GM18858 (cell line): Measurements from ENCODE around the gene ELOVL7.
A peak's percentile ranks its signal among the peaks of the same experiment; 100 is the strongest.
"Not testable (repeated sequence)": the region's sequence is repeated elsewhere in the genome, so short reads cannot be mapped to it uniquely, and the experiment has no call there.

Source experiments
- ATAC-seq: cut with Tn5 transposase; IDR thresholded peaks from one replicate; pipeline ENCODE4 v1.9.1; 2021; ENCODE audit not compliant: unreplicated experiment

The ELOVL7 gene

GRCh38 chr5:60833520-60833919, 10.5 kb downstream of the ELOVL7 start:
- ATAC-seq: no peak

- peak; percentile 35 for ATAC-seq
Observed at GRCh38 chr5:60830581-60831127, 13.4 kb downstream of the ELOVL7 start.

GRCh38 chr5:60829490-60830266, 14.4 kb downstream of the ELOVL7 start:
- no peak for ATAC-seq

DNA sequence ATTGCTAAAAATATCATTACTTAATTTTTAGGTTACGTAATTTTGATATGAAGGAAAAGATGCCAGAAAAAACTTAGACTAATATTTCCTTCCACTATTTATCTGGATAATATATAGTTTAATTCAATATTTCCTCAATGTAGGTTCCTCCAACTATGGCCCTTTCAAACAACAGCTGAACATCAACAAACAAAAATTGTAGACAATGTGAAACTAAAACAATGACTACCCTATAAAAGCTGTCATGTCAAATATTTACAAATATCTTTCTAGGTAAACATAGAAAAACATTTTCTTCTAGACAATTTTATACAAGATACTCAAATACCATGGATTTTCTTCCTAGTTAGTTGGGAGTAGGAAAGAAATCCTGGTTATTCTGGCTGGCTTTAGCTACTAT, 16.9 kb downstream of the ELOVL7 start:
- no peak for ATAC-seq

GRCh38 chr5:60826653-60827052, 17.4 kb downstream of the ELOVL7 start:
- peak; percentile 92 for ATAC-seq

GRCh38 chr5:60823574-60823973, 20.5 kb downstream of the ELOVL7 start:
- no peak for ATAC-seq

GRCh38 chr5:60822285-60822556, 21.8 kb downstream of the ELOVL7 start:
- ATAC-seq: peak; percentile 31

DNA sequence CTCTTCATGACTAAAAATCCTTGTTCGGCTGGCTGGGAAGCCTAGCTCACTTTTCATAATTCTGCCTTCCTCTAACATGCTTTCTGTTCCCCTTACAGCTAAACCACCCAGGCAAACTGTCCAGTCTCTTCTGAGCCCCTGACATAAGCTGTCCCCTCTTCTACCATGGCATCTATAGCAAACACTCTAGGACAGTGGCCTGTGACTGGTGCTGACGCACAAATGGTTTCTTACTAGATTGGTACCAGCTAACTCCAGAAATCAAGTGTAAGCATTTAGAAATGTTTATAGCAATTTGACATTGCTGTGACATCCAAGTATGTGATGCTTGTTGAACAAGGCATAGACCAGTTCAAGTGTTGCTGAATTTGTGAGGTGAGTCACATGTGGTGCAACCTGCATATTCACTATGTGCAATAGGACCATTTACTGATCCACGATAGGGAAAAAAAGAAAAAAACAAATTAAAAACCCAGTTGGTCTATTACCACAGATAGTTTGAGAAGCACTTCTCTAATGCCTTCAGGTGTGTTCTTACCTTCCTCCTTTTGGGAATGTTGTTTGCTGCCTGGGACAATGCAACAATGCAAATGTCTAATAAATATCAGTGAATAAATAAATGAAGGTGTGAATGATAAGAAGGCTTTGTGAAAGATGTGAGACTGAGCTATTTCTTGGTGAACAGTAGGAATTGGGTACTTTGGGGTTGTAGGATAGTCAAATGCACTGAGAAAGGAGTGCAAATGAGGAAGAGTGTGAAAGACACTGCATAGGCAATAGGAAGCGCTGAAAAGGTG, 22.4 kb downstream of the ELOVL7 start:
- ATAC-seq: no peak

- no peak for ATAC-seq
Observed at GRCh38 chr5:60820593-60821487, 23.2 kb downstream of the ELOVL7 start.

GRCh38 chr5:60816138-60816537, 27.9 kb downstream of the ELOVL7 start:
- ATAC-seq: not testable (repeated sequence)

DNA sequence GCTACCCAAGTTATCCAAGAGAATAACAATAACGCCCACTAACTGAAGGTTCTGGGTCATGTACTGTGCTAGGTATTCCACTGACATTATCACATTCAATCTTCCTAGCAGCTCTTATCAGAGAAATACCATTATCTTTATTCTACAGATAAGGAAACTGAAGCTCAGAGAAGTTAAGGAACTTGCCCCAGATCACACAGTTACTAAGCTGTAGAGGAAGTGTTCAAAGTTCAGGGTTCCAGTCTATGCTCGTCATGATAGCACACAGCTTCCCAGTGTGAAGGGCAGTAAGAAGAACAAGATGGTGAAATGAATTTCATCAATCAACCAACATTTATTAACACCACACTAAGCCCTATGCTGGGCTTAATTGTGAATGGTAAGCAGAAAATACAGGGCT, 29.6 kb downstream of the ELOVL7 start:
- ATAC-seq: no peak

DNA sequence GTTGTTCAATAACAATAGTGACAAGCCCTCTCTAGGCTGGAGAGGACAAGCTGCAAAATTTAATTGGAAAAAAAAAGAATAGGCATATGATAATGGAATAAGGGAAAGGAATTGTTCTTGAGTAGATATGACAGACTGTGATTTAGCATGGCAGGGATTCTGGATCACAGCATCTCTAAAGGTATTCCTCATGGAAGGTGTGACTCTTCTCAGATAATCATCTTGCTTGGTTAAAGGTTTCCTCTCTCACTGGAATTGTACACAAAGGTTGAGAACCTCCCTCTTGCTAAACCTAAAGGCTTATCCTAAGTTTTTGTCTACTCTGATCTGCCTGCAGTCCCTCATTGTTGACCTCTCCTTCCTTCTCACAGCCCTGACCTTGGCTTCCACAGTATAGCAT, 31.6 kb downstream of the ELOVL7 start:
- no peak for ATAC-seq

DNA sequence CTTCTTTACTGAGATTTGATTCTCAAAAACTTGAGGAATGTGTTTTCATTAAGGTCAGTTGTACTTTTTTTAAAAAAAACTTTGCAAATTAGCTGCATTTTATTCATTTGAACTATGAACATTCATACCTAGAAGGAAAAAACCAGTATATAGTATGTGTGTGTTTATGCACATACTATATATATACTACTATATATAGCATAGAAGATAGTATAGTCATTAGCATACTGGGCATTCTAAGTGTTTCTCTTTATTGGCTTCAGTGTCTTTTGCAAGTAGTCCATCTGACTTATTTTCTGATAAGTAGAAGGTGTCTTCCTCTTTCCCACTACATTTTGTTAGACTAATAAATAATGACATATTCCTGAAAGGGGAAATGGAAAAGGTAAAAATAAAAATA, 33.0 kb downstream of the ELOVL7 start:
- ATAC-seq: peak; percentile 26

GRCh38 chr5:60810438-60811085, 33.5 kb downstream of the ELOVL7 start:
- ATAC-seq: peak; percentile 86

DNA sequence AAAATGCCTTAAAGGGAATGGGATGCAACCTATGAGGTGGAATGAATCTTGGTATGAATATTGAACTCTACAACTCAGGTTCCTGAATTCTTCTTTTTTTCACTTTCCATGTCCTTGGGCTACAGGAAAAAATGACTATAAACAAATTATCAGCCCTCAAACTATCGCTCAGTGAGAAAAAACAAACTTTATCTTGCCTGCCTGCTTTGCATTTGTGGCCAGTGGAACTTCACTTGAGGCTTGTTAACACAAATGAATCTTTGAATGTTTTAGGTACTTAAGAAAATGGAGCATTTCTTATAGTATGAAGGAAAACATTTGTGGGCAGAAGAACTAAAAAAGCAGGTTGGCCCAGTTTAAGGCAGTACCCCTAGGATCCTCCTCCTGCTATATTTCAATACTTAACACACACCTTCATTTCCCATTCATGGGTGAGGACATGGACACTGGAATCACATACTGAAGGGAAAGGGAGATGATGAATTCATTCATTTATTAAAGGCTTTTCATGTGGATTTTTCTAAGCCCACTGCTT, 34.1 kb downstream of the ELOVL7 start:
- no peak for ATAC-seq

GRCh38 chr5:60806591-60807243, 37.4 kb downstream of the ELOVL7 start:
- ATAC-seq: no peak

GRCh38 chr5:60805463-60805862, 38.6 kb downstream of the ELOVL7 start:
- ATAC-seq: no peak

- no peak for ATAC-seq
Observed at GRCh38 chr5:60803712-60804111, 40.4 kb downstream of the ELOVL7 start.

DNA sequence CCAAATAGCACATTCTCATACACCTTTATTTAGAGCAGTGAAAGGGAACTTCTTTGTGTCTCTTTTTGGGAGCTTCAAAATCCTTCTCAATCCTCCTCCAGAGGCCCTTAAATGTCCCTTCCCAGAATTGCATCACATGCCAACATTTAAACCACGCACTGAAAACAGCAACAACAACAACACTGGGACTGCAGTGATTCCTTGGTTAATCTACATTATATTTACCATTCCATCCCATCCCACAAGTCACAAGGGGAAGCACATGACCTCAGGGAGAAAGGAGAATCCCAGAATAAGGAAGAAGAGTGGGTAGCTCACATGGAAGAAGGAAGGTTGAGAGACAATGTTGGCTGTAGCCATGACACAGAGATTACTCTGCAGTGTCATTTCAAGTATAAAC, 41.1 kb downstream of the ELOVL7 start:
- no peak for ATAC-seq

DNA sequence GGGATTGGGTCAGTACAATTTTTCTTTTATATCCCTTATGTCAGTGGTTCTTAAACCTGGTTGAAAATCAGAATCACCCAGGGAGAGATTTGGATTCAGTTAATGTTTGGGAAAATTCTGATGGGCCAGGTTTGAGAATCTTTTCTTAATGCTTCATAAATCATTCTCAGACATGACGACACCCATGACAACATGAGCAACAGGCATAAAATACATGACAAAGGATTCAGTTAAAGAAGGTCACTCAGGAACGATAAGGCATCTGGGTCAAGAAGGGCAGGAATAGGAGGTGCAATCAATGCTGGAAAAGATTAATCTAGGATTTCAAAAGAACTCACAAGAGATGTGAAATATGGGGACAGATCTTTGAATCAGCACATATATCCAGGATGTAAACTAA, 41.8 kb downstream of the ELOVL7 start:
- no peak for ATAC-seq
